HG03045 (cell line): ENCODE results near the gene RBM38.

Experiments used
- ATAC-seq: cut with Tn5 transposase; IDR thresholded peaks from one replicate; pipeline ENCODE4 v1.9.1; 2021; ENCODE audit warnings: mild to moderate bottlenecking, moderate library complexity; ENCODE audit not compliant: unreplicated experiment

The RBM38 gene

GRCh38 chr20:57389695-57390603 lies 1.2 kb upstream of the RBM38 start:
- ATAC-seq, result no peak

- peak; percentile 16 for ATAC-seq
Observed at GRCh38 chr20:57391439-57392301, 474 bp downstream of the RBM38 start.

GRCh38 chr20:57392512-57393271 lies 1.5 kb downstream of the RBM38 start:
- no peak for ATAC-seq

GRCh38 chr20:57393321-57394120 lies 2.3 kb downstream of the RBM38 start:
- ATAC-seq, result no peak

- no peak for ATAC-seq
Observed at GRCh38 chr20:57394121-57395082, 3.2 kb downstream of the RBM38 start.

- no peak for ATAC-seq
Observed at GRCh38 chr20:57395111-57395966, 4.1 kb downstream of the RBM38 start.

GRCh38 chr20:57396212-57396983 lies 5.2 kb downstream of the RBM38 start:
- ATAC-seq, result no peak

GRCh38 chr20:57396984-57397692 lies 5.9 kb downstream of the RBM38 start:
- ATAC-seq, result no peak

- ATAC-seq, result no peak
Observed at GRCh38 chr20:57397693-57398108, 6.5 kb downstream of the RBM38 start.

- peak; percentile 52 for ATAC-seq
Observed at GRCh38 chr20:57398231-57398821, 7.1 kb downstream of the RBM38 start.

- no peak for ATAC-seq
Observed at GRCh38 chr20:57398901-57399535, 7.8 kb downstream of the RBM38 start.

- ATAC-seq, result peak; percentile 47
Observed at GRCh38 chr20:57399587-57400155, 8.5 kb downstream of the RBM38 start.

- no peak for ATAC-seq
Observed at GRCh38 chr20:57400231-57400701, 9.1 kb downstream of the RBM38 start.

GRCh38 chr20:57400821-57401564 lies 9.8 kb downstream of the RBM38 start:
- ATAC-seq, result no peak

- no peak for ATAC-seq
Observed at GRCh38 chr20:57401565-57401918, 10.3 kb downstream of the RBM38 start.
